DMS79 treated with DMSO at 0.1 percent for 48 hours (cell line): ENCODE results near the gene GNPDA2.

Experiments
- DNase-seq: peaks from one replicate; lab custom pipeline; 2025; lab: John Stamatoyannopoulos, UW

The GNPDA2 gene

GRCh38 chr4:44679060-44679459, 47.3 kb downstream of the GNPDA2 start:
- no peak for DNase-seq

- peak; percentile 50 for DNase-seq
Observed at GRCh38 chr4:44678094-44679041, 48.0 kb downstream of the GNPDA2 start, which contains the start of gene GUF1. GUF1 (plus strand) TSS chr4:44678420; CDS start chr4:44678623, 203 bp downstream.

- no peak for DNase-seq
Observed at GRCh38 chr4:44675366-44675765, 51.0 kb downstream of the GNPDA2 start.

- no peak for DNase-seq
Observed at GRCh38 chr4:44674471-44674870, 51.9 kb downstream of the GNPDA2 start.

GRCh38 chr4:44671636-44672035, 54.7 kb downstream of the GNPDA2 start:
- no peak for DNase-seq

- DNase-seq, result no peak
Observed at GRCh38 chr4:44670506-44671199, 55.7 kb downstream of the GNPDA2 start.

GRCh38 chr4:44668526-44668925, 57.8 kb downstream of the GNPDA2 start:
- DNase-seq, result no peak

GRCh38 chr4:44663539-44664263, 62.7 kb downstream of the GNPDA2 start:
- no peak for DNase-seq

- no peak for DNase-seq
Observed at GRCh38 chr4:44662623-44663005, 63.7 kb downstream of the GNPDA2 start.

GRCh38 chr4:44661940-44662622, 64.3 kb downstream of the GNPDA2 start:
- DNase-seq, result no peak

- no peak for DNase-seq
Observed at GRCh38 chr4:44660396-44660795, 66.0 kb downstream of the GNPDA2 start.

GRCh38 chr4:44652002-44652401, 74.4 kb downstream of the GNPDA2 start:
- no peak for DNase-seq
